Peyer's patch (tissue), 4 donors: ENCODE measurements around the gene VSIG4.

Source experiments
- POLR2A ChIP-seq, 2 donors: fragments of 450-650 bp; IDR thresholded peaks; one replicate each; pipeline ENCODE4 v1.5.1; 2017; ENCODE audit warnings: antibody characterized with exemption in 2 of 2, mild to moderate bottlenecking in 2 of 2, moderate library complexity in 2 of 2
- TF ChIP-seq, protein P1 (sequence below), 6 experiments: fragments of 450-650 bp in 4 of 6; fragments of 200-600 bp in 2 of 6; sonication (generic) in 1 of 6; IDR thresholded peaks; one replicate each; pipeline ENCODE4 v1.5.1; 2017 to 2019; ENCODE audit warnings: antibody characterized with exemption in 6 of 6, mild to moderate bottlenecking in 3 of 6, moderate library complexity in 1 of 6

DNA sequence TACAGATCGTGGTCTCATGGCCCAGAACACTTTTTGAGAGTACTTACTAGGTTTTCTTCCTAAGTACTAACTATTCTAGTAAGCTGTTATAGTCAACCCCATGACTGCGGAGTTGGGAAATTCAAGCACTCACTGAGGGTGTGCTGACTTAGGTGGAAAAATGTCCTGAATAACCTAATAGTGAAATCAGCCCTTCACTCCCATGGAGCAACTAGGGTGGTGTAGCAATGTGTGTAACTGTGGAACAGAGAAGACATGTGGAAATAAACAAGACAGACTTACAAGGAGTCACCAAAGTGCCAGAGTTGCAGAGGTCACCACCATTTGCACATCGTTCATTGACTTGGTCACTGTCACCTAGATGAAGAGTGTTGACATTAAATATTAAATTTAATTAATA lies 12.1 kb upstream of the VSIG4 start:
- TF ChIP-seq POLR2A (IDR thresholded peaks at IDR 0.05): no peak
- TF ChIP-seq, protein P1, sequence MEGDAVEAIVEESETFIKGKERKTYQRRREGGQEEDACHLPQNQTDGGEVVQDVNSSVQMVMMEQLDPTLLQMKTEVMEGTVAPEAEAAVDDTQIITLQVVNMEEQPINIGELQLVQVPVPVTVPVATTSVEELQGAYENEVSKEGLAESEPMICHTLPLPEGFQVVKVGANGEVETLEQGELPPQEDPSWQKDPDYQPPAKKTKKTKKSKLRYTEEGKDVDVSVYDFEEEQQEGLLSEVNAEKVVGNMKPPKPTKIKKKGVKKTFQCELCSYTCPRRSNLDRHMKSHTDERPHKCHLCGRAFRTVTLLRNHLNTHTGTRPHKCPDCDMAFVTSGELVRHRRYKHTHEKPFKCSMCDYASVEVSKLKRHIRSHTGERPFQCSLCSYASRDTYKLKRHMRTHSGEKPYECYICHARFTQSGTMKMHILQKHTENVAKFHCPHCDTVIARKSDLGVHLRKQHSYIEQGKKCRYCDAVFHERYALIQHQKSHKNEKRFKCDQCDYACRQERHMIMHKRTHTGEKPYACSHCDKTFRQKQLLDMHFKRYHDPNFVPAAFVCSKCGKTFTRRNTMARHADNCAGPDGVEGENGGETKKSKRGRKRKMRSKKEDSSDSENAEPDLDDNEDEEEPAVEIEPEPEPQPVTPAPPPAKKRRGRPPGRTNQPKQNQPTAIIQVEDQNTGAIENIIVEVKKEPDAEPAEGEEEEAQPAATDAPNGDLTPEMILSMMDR (IDR thresholded peaks at IDR 0.05): no peak
